Activated effector memory CD4-positive, alpha-beta T cell treated with anti-CD3 and anti-CD28 coated beads, Interleukin-2, amount 50 U/mL, for 16 hours (primary cell): Measurements from ENCODE around the gene PIK3R3.

Experiments
- DNase-seq: peaks from one replicate; pipeline ENCODE4 v3.0.0-alpha.2; 2020

PIK3R3 gene

DNA sequence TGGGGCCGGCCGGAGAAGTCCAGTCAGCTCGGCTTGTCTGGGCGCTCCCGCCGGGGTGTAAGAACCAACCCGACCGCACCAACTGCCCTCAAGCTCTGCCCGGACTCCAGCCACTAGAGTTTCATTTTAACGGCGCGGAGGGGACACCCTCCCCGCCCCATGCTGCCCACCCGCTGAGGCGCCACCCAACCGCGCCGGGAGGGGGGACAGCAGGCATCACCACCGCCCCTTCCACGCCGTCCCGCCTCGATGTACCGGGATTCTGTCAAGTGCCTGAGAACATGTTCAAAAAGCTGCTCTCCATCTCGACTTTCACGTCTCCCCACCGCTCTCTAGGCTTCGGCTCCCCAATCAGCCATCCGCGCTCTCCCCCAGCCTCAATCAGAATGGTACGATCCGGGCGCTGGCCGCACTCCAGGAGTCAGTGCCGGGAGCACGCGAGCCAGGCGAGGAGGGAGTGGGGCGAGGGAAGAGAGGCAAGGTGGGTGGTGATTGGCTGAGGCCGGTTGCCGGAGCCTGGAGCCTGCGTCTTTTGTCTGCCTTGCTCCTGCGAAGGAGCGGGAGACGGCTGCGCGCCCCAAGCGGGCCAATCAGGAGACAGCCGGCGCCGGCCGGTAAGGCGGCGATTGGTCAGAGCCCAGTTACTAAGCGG, at the start of gene PIK3R3:
PIK3R3 (minus strand) TSS at position 101 of the 652 bp plus-strand sequence. CDS start 677 bp downstream, outside the sequence.
- peak; percentile 96 for DNase-seq

DNA sequence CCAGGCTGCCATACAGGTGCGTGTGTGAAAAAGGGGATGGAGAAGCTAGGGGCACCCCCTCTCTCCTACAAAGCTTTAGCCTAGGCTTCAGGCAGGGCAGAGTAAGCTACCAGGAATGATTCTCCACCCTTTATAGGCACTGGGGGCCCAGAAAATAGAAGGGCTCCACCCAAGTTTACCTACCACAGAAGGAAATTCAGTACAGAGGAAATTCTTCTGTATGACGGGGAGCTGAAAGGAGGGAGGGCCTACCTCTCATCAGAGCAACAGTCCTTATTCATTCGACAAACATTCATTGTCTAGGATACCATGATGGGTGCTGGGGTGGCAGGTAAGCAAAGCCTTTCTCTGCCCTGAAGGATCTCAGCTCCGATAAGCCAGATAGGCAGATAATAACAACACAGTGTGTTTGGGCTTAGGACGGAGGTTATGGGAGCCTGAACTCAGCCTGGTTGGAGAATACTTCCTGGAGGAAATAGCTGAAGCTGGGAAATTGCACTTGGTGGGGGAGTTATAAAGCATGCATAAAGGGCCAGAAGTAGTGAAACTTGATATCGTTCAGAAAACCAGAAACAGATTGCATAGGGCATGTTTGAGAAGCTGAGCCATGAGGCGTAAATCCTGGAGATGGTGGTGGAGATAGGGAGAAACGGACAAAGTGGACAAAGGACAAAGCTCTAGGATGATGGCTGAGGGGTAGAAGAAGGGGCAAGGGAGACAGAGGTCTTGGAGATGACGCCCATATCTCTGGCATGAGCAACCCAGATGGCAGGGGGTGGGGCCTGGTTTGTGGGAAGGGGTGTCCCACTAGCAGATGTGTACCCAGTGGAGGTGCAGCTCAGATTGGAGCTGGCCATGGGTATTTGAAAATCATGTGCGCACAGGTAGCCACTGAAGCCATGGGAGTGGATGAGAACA, 49.2 kb upstream of the PIK3R3 start:
- DNase-seq: no peak

DNA sequence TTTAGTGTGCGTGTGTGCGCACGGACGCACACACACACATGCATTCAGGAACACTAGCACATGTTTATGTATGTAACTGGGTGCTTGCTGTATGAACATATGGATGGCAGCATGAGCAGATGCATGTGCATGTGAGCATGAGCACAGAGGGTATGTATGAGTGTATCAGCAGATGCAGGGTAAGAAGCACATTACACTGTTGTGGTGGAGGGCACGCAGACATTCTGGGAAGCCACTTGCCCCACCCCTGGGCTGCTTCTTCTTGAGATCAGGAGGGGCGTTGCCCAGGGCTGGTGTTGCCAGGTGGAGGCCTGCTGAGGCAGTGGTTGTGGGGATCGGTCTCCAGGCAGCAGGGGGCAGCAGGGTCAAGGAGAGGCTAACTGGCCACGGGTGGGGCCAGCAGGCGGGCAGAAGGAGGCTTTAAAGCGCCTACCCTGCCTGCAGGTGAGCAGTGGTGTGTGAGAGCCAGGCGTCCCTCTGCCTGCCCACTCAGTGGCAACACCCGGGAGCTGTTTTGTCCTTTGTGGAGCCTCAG, 47.7 kb upstream of the PIK3R3 start:
- DNase-seq: no peak

DNA sequence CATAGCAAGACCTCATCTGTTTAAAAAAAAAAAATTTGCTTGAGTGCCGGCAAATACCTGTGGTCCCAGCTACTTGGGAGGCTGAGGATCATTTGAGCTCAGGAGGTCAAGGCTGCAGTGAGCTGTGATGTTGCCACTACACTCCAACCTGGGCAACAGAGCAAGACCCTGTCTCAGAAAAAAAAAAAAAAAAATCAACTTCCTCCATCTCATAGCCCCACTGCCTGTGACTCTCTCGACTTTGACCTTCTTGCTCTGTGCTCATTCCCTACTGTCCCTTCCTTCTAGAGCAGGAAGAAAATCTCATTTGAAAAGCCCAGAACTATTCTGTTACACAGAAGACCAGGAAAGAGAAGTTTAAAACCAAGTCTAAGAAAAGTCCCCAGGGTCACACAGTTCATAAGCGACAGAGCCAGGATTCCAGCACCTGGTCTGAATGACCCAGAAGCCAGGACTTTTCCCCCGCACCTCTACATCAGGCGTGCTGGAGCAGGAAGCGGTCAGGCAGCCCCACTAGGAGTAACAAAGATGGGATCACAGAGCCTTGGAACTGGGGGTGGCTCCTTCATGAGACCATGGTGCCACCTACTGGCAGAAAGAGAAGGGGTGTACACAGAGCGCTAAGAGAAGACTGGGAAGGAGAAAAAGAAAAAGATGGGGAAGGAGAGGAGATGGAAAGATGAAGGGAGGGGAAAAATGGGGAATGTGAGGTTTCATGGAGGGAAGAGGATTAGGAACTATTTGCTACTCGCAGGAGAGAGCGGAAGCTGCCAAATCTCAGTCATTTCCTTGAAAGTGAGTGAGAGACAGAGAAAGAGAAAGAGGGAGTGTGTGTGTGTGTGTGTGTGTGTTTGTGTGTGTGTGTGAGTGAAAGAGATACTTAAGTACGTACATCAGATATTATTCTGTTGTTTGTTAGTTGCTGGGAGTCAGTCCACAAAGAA, 47.0 kb upstream of the PIK3R3 start:
- peak; percentile 83 for DNase-seq

DNA sequence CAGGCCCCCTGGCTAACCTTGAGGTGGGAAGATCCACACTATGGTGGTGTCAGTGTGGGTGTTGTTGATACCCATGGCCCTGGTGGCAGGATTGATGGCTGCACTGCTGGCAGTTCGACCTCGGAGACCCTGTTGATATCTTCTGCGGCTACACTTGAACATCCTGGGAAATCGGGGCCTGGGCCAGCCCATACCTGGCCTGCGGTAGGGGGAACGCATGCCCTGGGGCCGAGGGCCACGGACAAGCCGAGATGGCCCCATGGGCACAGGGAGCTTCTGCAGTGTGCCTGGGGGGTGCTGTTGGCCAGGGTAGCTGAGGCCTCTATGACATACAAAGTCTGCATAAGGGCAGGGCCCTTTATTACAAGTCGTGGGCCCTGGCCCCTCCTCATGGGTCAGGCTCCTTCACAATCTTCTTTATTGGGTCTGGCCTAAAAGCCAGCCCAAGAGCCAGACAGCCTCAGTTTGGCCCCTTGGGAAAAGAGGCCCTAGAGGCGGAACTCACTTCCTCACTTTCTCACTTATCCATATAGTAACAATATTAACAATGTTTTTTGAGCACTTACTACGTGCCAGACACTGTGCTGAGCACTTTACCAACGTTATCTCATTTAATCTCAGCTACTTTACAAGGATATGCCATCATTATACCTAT, 43.9 kb upstream of the PIK3R3 start, which contains the start of gene P3R3URF:
P3R3URF (minus strand) TSS at position 278 of the 655 bp plus-strand sequence; CDS start at position 261, 17 bp downstream.
- DNase-seq: peak; percentile 16

DNA sequence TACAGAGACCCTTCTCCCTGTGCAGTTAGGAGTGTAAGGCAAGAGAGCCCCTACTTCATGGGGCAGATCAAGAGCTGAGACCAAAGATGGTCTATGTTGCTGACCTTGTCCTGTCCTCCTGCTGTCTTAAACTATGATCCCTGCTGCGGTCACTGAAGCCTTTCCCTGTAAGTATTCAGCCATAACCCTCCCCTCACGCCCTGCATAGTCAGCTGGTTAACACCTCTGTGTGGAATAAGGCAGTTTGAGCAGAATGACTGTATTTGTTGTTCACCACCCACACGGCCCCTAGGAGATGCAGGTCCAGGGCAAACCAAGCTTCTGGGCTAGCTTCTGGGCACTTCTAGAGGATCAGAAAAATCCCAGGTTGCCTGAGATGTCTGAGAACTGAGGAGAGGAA, 42.8 kb upstream of the PIK3R3 start:
- peak; percentile 36 for DNase-seq

DNA sequence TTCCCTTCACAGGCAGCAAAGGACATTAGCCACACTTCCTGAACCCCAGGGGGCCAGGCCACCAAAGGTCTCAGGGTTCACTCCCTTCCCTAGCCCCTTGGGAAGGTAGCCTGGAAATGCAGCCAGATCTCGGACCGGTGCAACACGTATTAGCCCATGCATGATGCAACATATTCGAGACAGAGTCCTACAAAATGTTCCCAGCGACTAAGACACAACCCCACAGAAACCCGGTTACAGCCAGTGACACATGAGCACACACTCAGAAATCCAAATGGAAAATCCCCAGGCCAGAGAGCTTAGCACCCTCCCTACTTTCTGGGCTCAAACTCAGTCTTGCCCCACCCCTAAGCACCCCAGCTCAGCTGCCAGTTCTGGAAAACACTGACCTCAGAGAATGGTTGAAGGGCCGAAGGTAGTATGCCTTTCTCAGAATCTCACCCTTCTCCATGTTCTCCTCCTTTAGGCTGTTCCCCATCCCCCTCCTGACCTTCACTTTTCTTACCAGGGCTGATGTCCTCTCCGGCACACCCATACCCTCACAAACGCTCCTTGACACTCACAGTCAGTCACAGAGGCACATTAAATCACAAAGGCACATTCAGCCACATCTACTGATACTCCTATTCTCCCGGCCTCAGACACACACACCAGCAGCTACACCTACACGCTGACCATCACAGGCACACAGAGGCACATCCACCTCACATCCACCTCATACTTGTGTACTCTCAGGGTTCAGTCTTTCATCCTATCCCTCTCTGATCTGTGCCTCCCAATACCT, 42.2 kb upstream of the PIK3R3 start, which contains the start of gene TSPAN1:
TSPAN1 (plus strand) TSS at position 640 of the 784 bp plus-strand sequence. CDS start 6,021 bp downstream, outside the sequence.
- DNase-seq: peak; percentile 31

DNA sequence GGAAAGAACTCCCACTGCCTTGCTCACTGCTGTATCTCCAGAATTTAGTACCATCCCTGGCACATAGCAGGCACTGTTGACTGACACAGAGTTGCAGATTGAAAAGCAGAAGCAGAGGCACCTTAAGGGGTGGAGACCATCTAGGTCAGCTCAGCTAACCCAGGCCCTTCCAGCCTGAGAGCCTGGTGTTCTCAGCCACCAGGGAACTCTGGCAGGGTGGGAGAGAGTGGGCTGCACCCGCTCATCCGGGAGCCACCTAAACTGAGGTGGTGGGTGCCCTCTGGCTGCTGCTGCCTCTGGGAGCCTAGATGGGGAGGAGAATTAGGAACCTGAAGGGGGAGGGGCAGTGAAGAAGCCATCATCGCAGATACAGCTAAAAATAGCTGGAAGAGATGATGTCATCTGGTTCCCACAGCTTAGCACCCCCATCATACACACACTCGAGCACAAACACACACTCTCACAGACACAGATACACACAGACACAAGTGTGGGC, 41.0 kb upstream of the PIK3R3 start:
- DNase-seq: peak; percentile 19

DNA sequence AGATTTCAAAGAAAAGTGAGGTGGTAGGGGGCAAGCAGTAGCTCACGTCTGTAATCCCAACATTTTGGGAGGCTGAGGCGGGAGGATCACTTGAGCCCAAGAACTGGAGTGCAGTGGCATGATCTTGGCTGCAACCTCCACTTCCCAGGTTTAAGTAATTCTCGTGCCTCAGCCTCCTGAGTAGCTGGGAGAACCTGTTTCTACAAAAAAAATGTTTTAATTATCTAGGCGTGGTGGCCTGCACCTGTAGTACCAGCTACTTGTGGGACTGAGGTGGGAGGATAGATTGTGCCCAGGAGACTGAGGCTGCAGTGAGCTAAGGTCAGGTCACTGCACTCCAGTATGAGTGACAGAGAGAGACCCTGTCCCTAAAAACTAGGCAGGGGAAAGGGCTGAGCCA, 39.9 kb upstream of the PIK3R3 start:
- DNase-seq: peak; percentile 1

DNA sequence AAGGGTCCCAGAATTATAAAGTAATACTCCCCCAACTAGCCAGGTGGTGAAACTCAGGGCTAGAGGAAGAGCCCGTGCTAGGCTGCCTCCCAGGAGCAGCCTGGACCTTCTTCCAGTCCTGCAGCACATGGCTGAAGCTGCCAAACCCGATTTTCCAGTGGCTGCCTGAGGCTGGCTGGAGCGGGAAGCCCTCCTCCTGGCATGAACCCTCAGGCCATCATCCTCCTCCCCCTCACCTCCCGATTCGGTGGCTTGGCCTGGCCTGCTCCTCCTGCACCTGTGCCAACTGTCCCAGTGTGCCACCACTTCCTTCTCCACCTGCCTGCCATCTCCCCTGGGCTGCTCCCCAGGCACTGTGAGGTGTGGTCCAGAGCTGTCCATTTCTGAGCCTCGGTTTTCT, 39.4 kb upstream of the PIK3R3 start:
- peak; percentile 27 for DNase-seq

DNA sequence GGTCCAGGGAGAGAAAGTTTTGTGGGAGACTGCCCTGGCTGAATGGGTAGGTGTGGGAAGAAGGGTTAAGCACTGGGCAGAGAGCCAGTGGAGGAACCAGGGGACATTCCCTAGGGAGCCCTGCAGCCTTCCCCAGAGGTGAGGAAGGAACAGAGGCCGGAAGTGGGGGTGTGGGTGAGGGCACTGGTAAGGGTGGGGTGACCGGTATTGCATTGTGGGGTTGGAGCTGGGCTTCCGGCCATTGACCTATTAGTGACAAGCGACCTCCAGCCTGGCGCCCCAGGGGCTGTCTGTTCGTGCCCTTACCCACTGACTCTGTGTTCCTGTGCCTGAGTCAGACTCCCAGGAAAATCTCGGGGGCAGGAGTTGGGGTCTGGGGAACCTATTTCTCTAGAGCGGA, 38.9 kb upstream of the PIK3R3 start:
- DNase-seq: peak; percentile 16

DNA sequence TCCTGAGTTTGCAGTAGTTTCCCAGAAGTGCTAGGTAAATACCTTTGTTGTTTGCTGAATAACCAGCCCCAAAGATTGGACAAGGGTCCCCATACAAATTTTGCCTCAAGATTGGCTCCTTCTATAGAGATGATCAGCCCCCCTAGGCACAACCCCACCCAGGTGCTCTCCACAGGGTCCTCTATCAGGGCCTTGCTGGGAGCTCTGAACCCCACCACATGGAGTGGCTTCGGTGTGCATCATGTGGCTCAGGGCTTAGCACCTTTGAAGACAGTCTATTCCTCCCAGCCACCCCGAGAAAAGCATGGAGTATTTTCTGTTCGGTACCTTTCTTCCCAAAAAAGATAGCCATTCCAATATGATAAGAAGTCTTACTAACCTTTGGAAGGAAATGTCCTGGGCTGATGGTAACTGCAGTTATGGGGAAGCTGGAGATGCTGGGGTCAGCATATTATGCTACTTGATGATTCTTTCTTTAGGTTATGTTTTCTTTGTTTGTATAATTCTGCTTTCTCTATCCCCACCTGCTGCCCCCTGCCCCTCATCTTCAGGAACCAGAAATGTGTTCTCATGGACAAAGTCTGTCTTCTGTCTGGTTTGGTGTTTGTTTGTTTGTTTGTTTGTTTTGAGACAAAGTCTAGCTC, 37.5 kb upstream of the PIK3R3 start:
- peak; percentile 42 for DNase-seq

DNA sequence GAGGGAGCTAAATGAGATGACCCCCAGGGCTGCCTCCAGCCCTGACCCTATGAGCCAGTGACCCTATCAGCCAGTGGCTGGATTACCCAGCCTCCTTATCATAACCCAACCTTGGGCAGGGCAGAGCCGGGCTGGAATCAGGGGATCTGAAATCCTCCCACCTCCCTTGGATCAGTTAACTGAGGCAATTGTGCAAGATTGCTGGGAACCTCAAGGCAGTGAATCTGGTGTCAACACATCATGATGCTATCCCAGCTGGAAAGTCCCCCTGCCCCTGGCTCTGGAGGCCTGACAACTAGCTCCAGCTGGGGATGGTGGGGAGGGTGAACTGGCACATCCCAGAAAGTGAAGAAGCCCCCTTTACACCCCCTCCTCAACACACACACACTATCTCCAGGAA, 36.0 kb upstream of the PIK3R3 start:
- DNase-seq: no peak

DNA sequence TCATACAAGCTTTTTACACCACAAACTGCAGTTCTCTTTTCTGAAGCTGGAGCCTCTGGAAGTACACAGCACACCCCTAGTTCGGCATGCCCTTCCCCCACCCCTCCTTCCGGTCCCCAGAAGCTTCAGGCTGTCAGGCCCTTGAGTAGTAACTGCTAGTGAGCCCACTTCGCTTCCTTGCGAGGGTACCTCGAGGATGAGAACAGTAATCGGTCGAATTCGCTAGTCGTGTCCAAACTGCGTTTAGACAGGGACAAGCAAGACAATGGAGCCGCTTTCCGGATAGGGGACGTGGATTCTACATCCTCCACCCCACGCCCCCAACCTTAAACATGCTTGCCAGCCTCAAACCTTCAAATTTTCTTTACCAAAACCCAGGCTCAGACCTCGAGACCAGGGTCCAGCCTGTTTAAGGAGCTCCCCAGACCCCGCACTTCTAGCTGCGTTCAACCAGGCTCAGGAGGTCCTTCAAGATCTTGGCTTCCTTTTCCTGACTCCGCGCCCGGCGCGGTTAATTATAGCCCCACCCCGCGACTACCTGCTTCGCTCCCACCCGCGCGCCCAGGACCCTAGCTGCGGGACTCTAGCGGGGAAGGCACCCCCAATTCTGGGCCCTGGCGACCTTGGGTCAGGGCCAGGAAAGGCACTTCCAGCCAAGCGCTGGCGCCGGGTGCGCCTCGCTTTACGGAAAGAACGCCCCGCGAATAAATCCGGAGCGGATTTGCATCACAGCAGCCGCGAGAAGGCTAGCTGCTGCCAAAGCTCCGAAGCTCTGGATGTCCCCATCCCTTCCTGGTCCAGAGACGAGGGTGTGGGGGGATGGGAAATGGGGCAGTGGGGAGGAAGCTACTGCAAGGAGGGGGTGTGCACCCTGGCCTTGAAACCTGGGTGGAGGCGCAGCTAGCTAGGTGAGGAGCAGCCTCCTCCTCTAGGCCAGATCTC, 34.4 kb upstream of the PIK3R3 start:
- DNase-seq: peak; percentile 76

DNA sequence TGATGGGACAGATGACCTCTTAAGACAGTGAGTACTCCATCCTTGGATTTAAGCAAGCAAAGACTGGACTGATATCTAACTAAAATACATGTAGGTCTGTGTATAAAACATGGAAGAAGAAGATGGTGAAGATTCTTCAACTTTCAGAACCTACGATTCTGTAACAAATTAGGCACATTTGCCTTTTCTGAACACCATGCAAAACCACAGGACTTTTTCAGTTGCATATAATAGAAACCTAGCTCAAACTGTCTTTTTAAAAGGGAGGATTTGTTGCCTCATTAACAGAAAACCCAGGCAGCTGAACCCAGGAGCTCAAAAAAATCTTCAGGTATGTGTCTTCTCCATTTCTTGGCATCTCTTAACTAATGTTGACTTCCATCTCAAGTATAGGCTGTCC, 27.8 kb upstream of the PIK3R3 start:
- DNase-seq: no peak

DNA sequence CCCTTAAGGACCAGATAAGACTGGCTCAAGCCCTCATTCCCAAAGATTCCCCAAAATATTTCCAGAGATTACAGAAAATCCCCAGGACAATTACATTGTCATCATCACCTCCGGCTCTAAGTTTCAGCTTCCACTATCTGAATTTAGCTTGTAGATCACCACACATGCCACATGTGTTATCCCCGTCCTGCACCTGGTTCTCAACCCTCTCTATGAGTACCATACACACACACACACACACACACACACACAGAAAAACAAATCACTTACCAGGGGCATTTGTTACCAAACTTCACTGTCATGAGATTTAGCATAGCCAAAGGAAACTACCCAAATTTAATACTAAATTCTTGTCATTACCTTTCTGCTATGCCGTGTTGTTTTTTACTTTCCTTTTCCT, 27.1 kb upstream of the PIK3R3 start:
- DNase-seq: no peak

DNA sequence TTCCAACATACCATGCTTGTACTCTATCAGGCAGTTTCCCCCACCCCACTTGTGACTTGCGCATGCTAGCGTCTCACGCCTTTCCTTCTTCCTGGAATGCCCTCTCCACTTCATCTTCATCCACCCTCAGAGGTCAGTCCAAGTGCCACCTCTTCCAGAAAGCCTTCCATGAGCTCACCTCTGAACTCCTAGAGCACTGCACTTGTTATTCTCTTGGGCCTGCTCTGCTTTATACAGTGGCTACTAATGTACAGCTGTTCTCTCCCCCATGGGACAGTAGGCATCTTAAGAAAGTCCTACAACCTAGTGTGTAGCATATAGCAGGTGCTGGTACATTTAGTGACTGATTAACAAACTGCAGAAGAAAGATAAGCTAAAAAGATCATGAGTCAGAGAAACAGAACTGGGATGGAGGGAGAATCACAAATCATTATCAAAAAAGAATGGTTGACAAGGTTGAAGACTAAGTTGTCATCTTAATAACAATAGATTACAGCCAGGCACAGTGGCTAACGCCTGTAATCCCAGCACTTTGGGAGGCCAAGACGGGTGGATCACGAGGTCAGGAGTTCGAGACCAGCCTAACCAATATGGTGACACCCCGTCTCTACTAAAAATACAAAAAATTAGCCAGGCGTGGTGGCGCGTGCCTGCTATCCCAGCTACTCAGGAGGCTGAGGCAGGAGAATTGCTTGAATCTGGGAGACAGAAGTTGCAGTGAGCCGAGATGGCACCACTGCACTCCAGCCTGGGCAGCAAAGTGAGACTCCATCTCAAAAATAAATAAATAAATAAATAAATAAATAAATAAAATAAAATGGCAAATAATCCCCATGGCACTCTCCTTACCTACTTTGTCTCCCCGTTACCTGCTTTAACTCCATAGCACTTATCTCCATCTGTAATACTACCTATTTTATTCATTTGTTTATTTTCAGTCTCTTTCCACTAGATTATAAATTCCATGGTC, 26.2 kb upstream of the PIK3R3 start:
- DNase-seq: no peak

DNA sequence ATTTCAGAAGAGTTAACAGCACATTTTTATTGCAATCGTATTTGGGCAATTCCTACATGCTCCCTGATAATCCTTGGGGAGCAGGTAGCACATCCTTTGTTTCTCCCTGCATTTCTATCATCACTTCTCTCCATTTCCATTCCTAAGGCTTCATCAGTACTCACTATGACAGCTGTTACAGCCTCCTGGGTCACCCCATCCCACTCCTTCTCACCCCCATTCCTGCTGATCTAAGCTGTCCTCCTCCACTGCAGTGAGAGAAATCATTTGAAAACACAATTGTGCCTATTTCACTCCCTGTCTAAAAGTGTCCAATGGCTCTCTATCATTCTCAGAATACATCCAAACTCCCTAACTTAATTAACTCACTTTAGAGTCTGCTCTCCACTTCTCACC, 25.5 kb upstream of the PIK3R3 start:
- no peak for DNase-seq
